NCI-H1105 (cell line): ENCODE data around the gene ETV5.
"Not testable (repeated sequence)": the region's sequence is repeated elsewhere in the genome, so short reads cannot be mapped to it uniquely, and the experiment has no call there.

Experiments
- DNase-seq: peaks from one replicate; lab custom pipeline; 2025; lab: John Stamatoyannopoulos, UW

Gene ETV5

GRCh38 chr3:186022931-186023330 is 86.0 kb downstream of the ETV5 start:
- DNase-seq: no peak

- DNase-seq: no peak
Measured at GRCh38 chr3:186021673-186022362, 87.1 kb downstream of the ETV5 start.

- DNase-seq: not testable (repeated sequence)
Measured at GRCh38 chr3:186021250-186021649, 87.6 kb downstream of the ETV5 start.

GRCh38 chr3:186019288-186019687 is 89.6 kb downstream of the ETV5 start:
- DNase-seq: not testable (repeated sequence)

- DNase-seq: no peak
Measured at GRCh38 chr3:186014866-186015265, 94.0 kb downstream of the ETV5 start.

- DNase-seq: no peak
Measured at GRCh38 chr3:186013312-186013711, 95.6 kb downstream of the ETV5 start.

- DNase-seq: no peak
Measured at GRCh38 chr3:186012137-186012536, 96.8 kb downstream of the ETV5 start.

GRCh38 chr3:186004671-186005070 is 104.2 kb downstream of the ETV5 start:
- no peak for DNase-seq

- no peak for DNase-seq
Measured at GRCh38 chr3:186004209-186004608, 104.7 kb downstream of the ETV5 start.

GRCh38 chr3:186003610-186004009 is 105.3 kb downstream of the ETV5 start:
- no peak for DNase-seq

GRCh38 chr3:186002884-186003472 is 105.9 kb downstream of the ETV5 start:
- DNase-seq: no peak

- no peak for DNase-seq
Measured at GRCh38 chr3:186001842-186002241, 107.0 kb downstream of the ETV5 start.

- DNase-seq: no peak
Measured at GRCh38 chr3:185999221-185999620, 109.7 kb downstream of the ETV5 start.

- DNase-seq: no peak
Measured at GRCh38 chr3:185998136-185998535, 110.8 kb downstream of the ETV5 start.

GRCh38 chr3:185997130-185997529 is 111.8 kb downstream of the ETV5 start:
- no peak for DNase-seq
